Stimulated activated memory B cell treated with anti-CD40 and anti-IgM and Interleukin-4, amounts not matched to agents 10 μg/mL and 1 μg/mL and 100 μg/mL, for 72 hours (primary cell): Measurements from ENCODE around the gene CIAO2B.
"Not testable (repeated sequence)": the region's sequence is repeated elsewhere in the genome, so short reads cannot be mapped to it uniquely, and the experiment has no call there.

Source experiments
- ATAC-seq: fragments of 150-1000 bp; cut with Tn5 transposase; 2 replicates; pipeline ENCODE4 v1.10.0; 2021
- H3K27ac Mint-ChIP-seq: one replicate; pipeline ENCODE4 v1.8.0; 2022; ENCODE audit warnings: mild to moderate bottlenecking, mixed read lengths
- H3K27me3 Mint-ChIP-seq: one replicate; pipeline ENCODE4 v1.8.0; 2022; ENCODE audit warnings: mixed read lengths
- H3K36me3 Mint-ChIP-seq: one replicate; pipeline ENCODE4 v1.8.0; 2022; ENCODE audit warnings: mixed read lengths
- H3K4me1 Mint-ChIP-seq: one replicate; pipeline ENCODE4 v1.8.0; 2022; ENCODE audit warnings: mixed read lengths
- H3K4me3 Mint-ChIP-seq: one replicate; pipeline ENCODE4 v1.8.0; 2022; ENCODE audit warnings: mild to moderate bottlenecking, moderate library complexity, mixed read lengths
- H3K9me3 Mint-ChIP-seq: one replicate; pipeline ENCODE4 v1.8.0; 2022; ENCODE audit warnings: mixed read lengths

CIAO2B gene

GRCh38 chr16:66948134-66948836 lies 14.1 kb upstream of the CIAO2B start:
- ATAC-seq, result peak; percentile 46
- Mint-ChIP-seq H3K27ac (peak overlapping the region; percentile 42), H3K36me3 (peaks cover 10% of the 10 kb centered on the region), H3K27me3 (peaks cover 44% of the 10 kb centered on the region), H3K4me3 (peak overlapping the region; percentile 79), H3K9me3 (no peaks in the 10 kb centered on the region), H3K4me1 (peaks cover 23% of the 10 kb centered on the region)

- Mint-ChIP-seq H3K9me3 (no peaks in the 10 kb centered on the region), H3K27me3 (peaks cover 41% of the 10 kb centered on the region), H3K4me3 (peak overlapping the region; percentile 79), H3K4me1 (peaks cover 23% of the 10 kb centered on the region), H3K36me3 (peaks cover 18% of the 10 kb centered on the region), H3K27ac (peak overlapping the region; percentile 42)
- ATAC-seq, result peak; percentile 77
Observed at GRCh38 chr16:66947302-66948065, 13.3 kb upstream of the CIAO2B start.

- Mint-ChIP-seq H3K27me3 (peaks cover 41% of the 10 kb centered on the region), H3K27ac (no peak overlapping the region), H3K4me1 (peaks cover 23% of the 10 kb centered on the region), H3K9me3 (no peaks in the 10 kb centered on the region), H3K4me3 (no peak overlapping the region), H3K36me3 (peaks cover 23% of the 10 kb centered on the region)
- no peak for ATAC-seq
Observed at GRCh38 chr16:66946974-66947301, 12.7 kb upstream of the CIAO2B start.

DNA sequence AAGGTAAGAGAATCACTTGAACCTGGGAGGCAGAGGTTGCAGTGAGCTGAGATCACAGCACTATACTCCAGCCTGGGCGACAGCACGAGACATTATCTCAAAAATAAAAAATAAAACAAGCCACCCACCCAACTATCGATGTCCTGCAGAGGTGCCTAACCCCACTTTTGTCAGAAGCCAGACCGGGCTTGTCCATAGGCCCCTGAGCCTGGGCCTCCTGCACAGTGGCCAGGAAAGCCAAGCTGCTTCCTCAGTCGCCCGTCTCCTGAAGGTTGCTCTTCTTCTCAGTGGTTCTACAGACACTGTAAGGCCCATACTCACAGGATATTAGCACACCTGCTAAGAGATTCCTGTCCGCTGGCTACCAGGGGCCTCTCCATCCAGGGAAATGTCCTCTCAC lies 12.3 kb upstream of the CIAO2B start:
- Mint-ChIP-seq H3K36me3 (peaks cover 27% of the 10 kb centered on the region), H3K27ac (no peak overlapping the region), H3K4me1 (peaks cover 23% of the 10 kb centered on the region), H3K4me3 (no peak overlapping the region), H3K9me3 (no peaks in the 10 kb centered on the region), H3K27me3 (peaks cover 37% of the 10 kb centered on the region)
- no peak for ATAC-seq

- ATAC-seq, result no peak
- peaks cover 31% of the 10 kb centered on the region for H3K27me3 Mint-ChIP-seq
- peaks cover 23% of the 10 kb centered on the region for H3K4me1 Mint-ChIP-seq
- H3K27ac Mint-ChIP-seq, result no peak overlapping the region
- H3K9me3 Mint-ChIP-seq, result no peaks in the 10 kb centered on the region
- H3K36me3 Mint-ChIP-seq, result peaks cover 27% of the 10 kb centered on the region
- H3K4me3 Mint-ChIP-seq, result no peak overlapping the region
Observed at GRCh38 chr16:66945939-66946338, 11.7 kb upstream of the CIAO2B start.

DNA sequence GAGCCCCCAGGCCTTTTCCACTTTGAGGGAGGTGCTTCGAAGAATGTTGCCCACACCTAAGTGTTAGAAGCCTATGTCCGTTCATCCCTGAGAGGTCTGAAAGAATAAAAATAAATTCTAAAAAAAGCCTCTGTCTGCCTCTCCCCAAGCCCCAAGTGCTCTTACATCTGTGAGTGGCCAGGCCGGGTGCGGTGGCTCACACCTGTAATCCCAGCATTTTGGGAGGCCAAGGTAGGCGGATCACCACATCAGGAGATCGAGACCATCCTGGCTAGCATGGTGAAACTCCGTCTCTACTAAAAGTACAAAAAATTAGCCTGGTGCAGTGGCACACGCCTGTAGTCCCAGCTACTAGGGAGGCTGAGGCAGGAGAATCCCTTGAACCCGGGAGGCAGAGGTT lies 10.8 kb upstream of the CIAO2B start:
- H3K9me3 Mint-ChIP-seq, ATAC-seq, H3K4me3 Mint-ChIP-seq, H3K27ac Mint-ChIP-seq: not testable (repeated sequence)
- peaks cover 23% of the 10 kb centered on the region for H3K4me1 Mint-ChIP-seq
- peaks cover 27% of the 10 kb centered on the region for H3K36me3 Mint-ChIP-seq
- H3K27me3 Mint-ChIP-seq, result peaks cover 25% of the 10 kb centered on the region

GRCh38 chr16:66944054-66944441 lies 9.8 kb upstream of the CIAO2B start:
- Mint-ChIP-seq H3K27me3 (peaks cover 16% of the 10 kb centered on the region), H3K4me1 (peaks cover 23% of the 10 kb centered on the region), H3K36me3 (peaks cover 27% of the 10 kb centered on the region), H3K27ac (no peak overlapping the region), H3K4me3 (no peak overlapping the region), H3K9me3 (no peaks in the 10 kb centered on the region)
- no peak for ATAC-seq

DNA sequence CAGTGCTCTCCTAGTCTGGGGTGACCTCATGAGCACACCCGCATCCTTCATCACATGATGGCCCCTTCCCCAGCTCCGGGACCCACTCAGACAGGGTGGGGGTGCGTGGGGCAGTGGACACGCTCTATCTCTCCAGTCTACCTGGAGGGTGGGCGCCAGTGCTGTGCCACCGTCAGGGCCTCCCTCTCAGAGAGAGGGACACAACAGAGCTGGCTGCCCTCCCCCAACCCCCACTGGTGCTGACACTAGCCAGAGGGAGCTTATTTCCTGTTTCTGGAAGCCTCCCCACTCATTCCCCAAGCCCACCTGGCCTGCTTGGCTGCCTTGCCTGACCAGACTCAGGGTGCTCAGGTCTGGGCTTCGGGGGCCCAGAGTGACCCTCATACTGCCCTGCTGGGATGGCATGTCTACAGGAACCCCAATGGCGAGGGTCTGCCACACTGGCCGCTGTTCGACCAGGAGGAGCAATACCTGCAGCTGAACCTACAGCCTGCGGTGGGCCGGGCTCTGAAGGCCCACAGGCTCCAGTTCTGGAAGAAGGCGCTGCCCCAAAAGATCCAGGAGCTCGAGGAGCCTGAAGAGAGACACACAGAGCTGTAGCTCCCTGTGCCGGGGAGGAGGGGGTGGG lies 9.3 kb upstream of the CIAO2B start:
- Mint-ChIP-seq H3K27ac (no peak overlapping the region), H3K27me3 (peaks cover 11% of the 10 kb centered on the region), H3K4me3 (no peak overlapping the region), H3K9me3 (no peaks in the 10 kb centered on the region), H3K4me1 (peaks cover 18% of the 10 kb centered on the region), H3K36me3 (peaks cover 27% of the 10 kb centered on the region)
- ATAC-seq, result no peak

DNA sequence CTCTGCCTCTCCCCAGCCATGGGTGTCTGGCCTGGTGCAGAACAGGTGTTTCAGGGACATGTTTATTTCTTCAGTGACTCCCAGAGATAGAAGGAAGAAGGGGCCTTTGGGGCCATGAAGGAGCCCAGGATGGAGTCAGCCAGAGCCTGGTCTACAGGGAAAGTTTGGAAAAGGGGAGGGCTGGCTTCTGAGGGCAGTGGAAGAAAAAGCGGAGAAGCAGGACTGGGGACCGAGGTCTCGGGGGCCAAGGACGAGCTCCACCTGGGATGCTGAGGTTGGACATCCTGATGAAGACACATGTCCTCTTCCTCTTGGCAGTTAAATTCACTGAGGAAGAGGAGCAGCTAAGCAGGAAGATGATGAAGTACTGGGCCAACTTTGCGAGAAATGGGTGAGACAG lies 8.8 kb upstream of the CIAO2B start:
- ATAC-seq, result no peak
- Mint-ChIP-seq H3K27ac (no peak overlapping the region), H3K9me3 (no peaks in the 10 kb centered on the region), H3K27me3 (peaks cover 6% of the 10 kb centered on the region), H3K4me1 (peaks cover 12% of the 10 kb centered on the region), H3K36me3 (peaks cover 27% of the 10 kb centered on the region), H3K4me3 (no peak overlapping the region)

DNA sequence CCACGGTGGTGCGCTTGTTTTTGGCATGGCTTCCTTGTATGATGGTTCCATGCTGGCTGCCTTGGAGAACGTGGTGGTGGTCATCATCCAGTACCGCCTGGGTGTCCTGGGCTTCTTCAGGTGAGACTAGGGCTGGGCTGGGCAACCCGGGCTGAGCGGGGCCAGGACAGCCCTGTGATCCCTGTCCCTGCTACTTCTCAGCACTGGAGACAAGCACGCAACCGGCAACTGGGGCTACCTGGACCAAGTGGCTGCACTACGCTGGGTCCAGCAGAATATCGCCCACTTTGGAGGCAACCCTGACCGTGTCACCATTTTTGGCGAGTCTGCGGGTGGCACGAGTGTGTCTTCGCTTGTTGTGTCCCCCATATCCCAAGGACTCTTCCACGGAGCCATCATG lies 6.0 kb upstream of the CIAO2B start:
- H3K27ac Mint-ChIP-seq, result no peak overlapping the region
- peaks cover 23% of the 10 kb centered on the region for H3K4me1 Mint-ChIP-seq
- no peaks in the 10 kb centered on the region for H3K9me3 Mint-ChIP-seq
- no peak for ATAC-seq
- H3K4me3 Mint-ChIP-seq, result no peak overlapping the region
- no peaks in the 10 kb centered on the region for H3K27me3 Mint-ChIP-seq
- peaks cover 27% of the 10 kb centered on the region for H3K36me3 Mint-ChIP-seq

- H3K27ac Mint-ChIP-seq, result no peak overlapping the region
- H3K4me1 Mint-ChIP-seq, result peaks cover 30% of the 10 kb centered on the region
- no peaks in the 10 kb centered on the region for H3K9me3 Mint-ChIP-seq
- H3K36me3 Mint-ChIP-seq, result peaks cover 28% of the 10 kb centered on the region
- no peaks in the 10 kb centered on the region for H3K27me3 Mint-ChIP-seq
- H3K4me3 Mint-ChIP-seq, result no peak overlapping the region
- no peak for ATAC-seq
Observed at GRCh38 chr16:66939366-66939765, 5.2 kb upstream of the CIAO2B start.

- Mint-ChIP-seq H3K4me3 (no peak overlapping the region), H3K9me3 (no peaks in the 10 kb centered on the region), H3K4me1 (peaks cover 45% of the 10 kb centered on the region), H3K27me3 (no peaks in the 10 kb centered on the region), H3K36me3 (peaks cover 27% of the 10 kb centered on the region), H3K27ac (no peak overlapping the region)
- ATAC-seq, result no peak
Observed at GRCh38 chr16:66937725-66938337, 3.6 kb upstream of the CIAO2B start.

DNA sequence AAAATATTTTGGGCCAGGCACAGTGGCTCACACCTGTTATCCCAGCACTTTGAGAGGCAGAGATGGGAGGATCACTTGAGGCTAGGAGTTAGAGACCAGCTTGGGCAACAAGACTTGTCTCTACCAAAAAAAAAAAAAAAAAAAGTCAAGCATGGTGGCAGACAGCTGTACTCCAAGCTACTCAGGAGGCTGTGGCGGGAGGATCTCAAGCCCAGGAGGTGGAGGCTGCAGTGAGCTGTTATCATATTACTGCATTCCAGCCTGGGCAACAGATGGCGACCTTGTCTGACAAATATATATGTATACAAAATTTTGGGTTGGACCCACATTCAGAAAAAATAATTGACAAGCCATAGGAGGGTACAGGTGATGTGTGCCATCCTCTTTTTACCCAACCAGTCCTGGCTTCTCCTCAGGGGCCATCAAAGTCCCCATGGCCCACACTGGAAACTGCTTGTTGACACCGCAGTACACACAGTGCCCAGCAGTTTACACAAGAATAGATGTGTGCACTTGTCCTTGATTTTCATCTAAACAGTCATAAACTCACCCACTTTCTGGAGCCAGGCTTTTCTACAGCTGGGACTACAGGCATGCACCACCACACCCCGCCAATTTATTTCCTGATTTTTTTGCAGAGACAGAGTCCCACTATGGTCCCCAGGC lies 2.8 kb upstream of the CIAO2B start:
- Mint-ChIP-seq H3K9me3 (no peaks in the 10 kb centered on the region), H3K4me3 (no peak overlapping the region), H3K36me3 (peaks cover 26% of the 10 kb centered on the region), H3K4me1 (peaks cover 53% of the 10 kb centered on the region), H3K27me3 (no peaks in the 10 kb centered on the region), H3K27ac (no peak overlapping the region)
- ATAC-seq, result no peak

GRCh38 chr16:66936462-66936861 lies 2.3 kb upstream of the CIAO2B start:
- no peak for ATAC-seq
- H3K27ac Mint-ChIP-seq, result peak overlapping the region; percentile 99
- H3K9me3 Mint-ChIP-seq, result no peaks in the 10 kb centered on the region
- H3K36me3 Mint-ChIP-seq, result peaks cover 26% of the 10 kb centered on the region
- H3K4me3 Mint-ChIP-seq, result peak overlapping the region; percentile 2
- H3K27me3 Mint-ChIP-seq, result no peaks in the 10 kb centered on the region
- peaks cover 59% of the 10 kb centered on the region for H3K4me1 Mint-ChIP-seq
